Ramos (cell line): ENCODE data around the gene PC.

Experiments used
- in situ Hi-C: fragments of 300-500 bp; cut with MboI; formaldehyde crosslinking; loops from one replicate; pipeline ENCODE4 v1.14.3; 2022; ENCODE audit warnings: low sequenced_read_pairs; ENCODE audit not compliant: unreplicated experiment

The PC gene

GRCh38 chr11:66914505-66914904 is 43.7 kb downstream of the PC start:
- in situ Hi-C loops: no loop called here

GRCh38 chr11:66912911-66913310 is 45.3 kb downstream of the PC start:
- in situ Hi-C loops: no loop called here

GRCh38 chr11:66912361-66912760 is 45.8 kb downstream of the PC start:
- in situ Hi-C loops: no loop called here

- in situ Hi-C loops: no loop called here
These were observed 47.5 kb downstream of the PC start for GRCh38 chr11:66910669-66911068.

- in situ Hi-C loops: no loop called here
These were observed 48.2 kb downstream of the PC start for GRCh38 chr11:66910016-66910415.

GRCh38 chr11:66909181-66909580 is 49.0 kb downstream of the PC start:
- in situ Hi-C loops: no loop called here

- in situ Hi-C loops: no loop called here
These were observed 50.2 kb downstream of the PC start for GRCh38 chr11:66907751-66908630.

GRCh38 chr11:66906061-66906733 is 52.0 kb downstream of the PC start:
- in situ Hi-C loops: no loop called here

GRCh38 chr11:66905631-66906030 is 52.6 kb downstream of the PC start:
- in situ Hi-C loops: no loop called here

- in situ Hi-C loops: no loop called here
These were observed 53.1 kb downstream of the PC start for GRCh38 chr11:66904981-66905521.

GRCh38 chr11:66904561-66904960 is 53.6 kb downstream of the PC start:
- in situ Hi-C loops: no loop called here

- in situ Hi-C loops: no loop called here
These were observed 54.1 kb downstream of the PC start for GRCh38 chr11:66904055-66904454.

- in situ Hi-C loops: no loop called here
These were observed 55.6 kb downstream of the PC start for GRCh38 chr11:66902486-66903177.

GRCh38 chr11:66901964-66902390 is 56.2 kb downstream of the PC start:
- in situ Hi-C loops: no loop called here

- in situ Hi-C loops: no loop called here
These were observed 64.0 kb downstream of the PC start for GRCh38 chr11:66894141-66894540.

- in situ Hi-C loops: no loop called here
These were observed 65.3 kb downstream of the PC start for GRCh38 chr11:66892911-66893310.

- in situ Hi-C loops: no loop called here
These were observed 66.1 kb downstream of the PC start for GRCh38 chr11:66891851-66892660.

- in situ Hi-C loops: loop anchor here (10.0 kb wide), 1 partner anchor 485 kb away; no protein-coding TSS in a partner anchor
These were observed 68.2 kb downstream of the PC start for GRCh38 chr11:66889960-66890359.

- in situ Hi-C loops: loop anchor here (10.0 kb wide), 1 partner anchor 483 kb away; no protein-coding TSS in a partner anchor
These were observed 69.9 kb downstream of the PC start for GRCh38 chr11:66888282-66888681.

GRCh38 chr11:66887526-66887925 is 70.7 kb downstream of the PC start:
- in situ Hi-C loops: loop anchor here (10.0 kb wide), 1 partner anchor 483 kb away; no protein-coding TSS in a partner anchor
